Right ventricle myocardium inferior (tissue), 1 donor: ENCODE results near the gene IFRD2. TPM values are rescaled to one million over a fixed set of nuclear protein-coding genes. Genes with fewer than 3 reads are reported as not detected.

Experiments used
- ATAC-seq: fragments of 200-7000 bp; cut with Tn5 transposase; one replicate; pipeline ENCODE4 v1.9.1; 2020; ENCODE audit warnings: mild to moderate bottlenecking, moderate library complexity
- DNase-seq: peaks from one replicate; pipeline ENCODE4 v3.0.0; 2021; ENCODE audit errors: missing footprints
- intact Hi-C: fragments of 100-400 bp; cut with DNase I; formaldehyde crosslinking; loops from one replicate; pipeline ENCODE4 v1.11.0; 2022
- total RNA-seq: library from RNA; stranded (reverse); fragmentation: NEBNext Ultra II Directional; extraction: Animal tissue kit (Norgen Biotek cat#: 25700); gene quantifications from one replicate; pipeline ENCODE4 v1.2.1, GENCODE V29; 2021
- donor health status: DM: no; HTN: yes; CAD: no; lungs with severe emphysema.

The IFRD2 gene
- total RNA-seq, 1 donor from 2014 or later: 69.4 TPM

GRCh38 chr3:50325497-50326181 lies 33.4 kb upstream of the IFRD2 start:
- ATAC-seq (no peak), DNase-seq (no peak)
- intact Hi-C loops: loop anchor here (2.0 kb wide), 1 partner anchor 51 kb away; no protein-coding TSS in a partner anchor

- intact Hi-C loops: loop anchor here (2.0 kb wide), 1 partner anchor 50 kb away; no protein-coding TSS in a partner anchor
- DNase-seq: no peak
- no peak for ATAC-seq
Measured at GRCh38 chr3:50325113-50325480, 32.9 kb upstream of the IFRD2 start.

GRCh38 chr3:50324351-50325112 lies 32.3 kb upstream of the IFRD2 start:
- intact Hi-C loops: loop anchor here (1.0 to 2.0 kb wide), 2 partner anchors 50 to 64 kb away; no protein-coding TSS in a partner anchor
- ATAC-seq (peak; percentile 12), DNase-seq (peak; percentile 91)

- peak; percentile 1 for ATAC-seq
- intact Hi-C loops: loop anchor here (1.0 to 2.0 kb wide), 2 partner anchors 49 to 63 kb away; no protein-coding TSS in a partner anchor
- no peak for DNase-seq
Measured at GRCh38 chr3:50323614-50324199, 31.5 kb upstream of the IFRD2 start.

- DNase-seq (peak; percentile 69), ATAC-seq (no peak)
- intact Hi-C loops: no loop called here
Measured at GRCh38 chr3:50323092-50323600, 30.9 kb upstream of the IFRD2 start.

- intact Hi-C loops: no loop called here
- DNase-seq (peak; percentile 81), ATAC-seq (no peak)
Measured at GRCh38 chr3:50322386-50323091, 30.3 kb upstream of the IFRD2 start, which contains the start of gene HYAL2. HYAL2 (minus strand) TSS chr3:50322745; CDS start chr3:50320489, 2,256 bp downstream.

- ATAC-seq (no peak), DNase-seq (no peak)
- intact Hi-C loops: no loop called here
Measured at GRCh38 chr3:50322115-50322385, 29.8 kb upstream of the IFRD2 start.

- intact Hi-C loops: loop anchor here (1.0 kb wide), 2 partner anchors 18 to 22 kb away; partner anchors contain the start of genes HYAL1, HYAL3 and NAA80
- DNase-seq (peak; percentile 96), ATAC-seq (peak; percentile 84)
Measured at GRCh38 chr3:50321336-50322114, 29.3 kb upstream of the IFRD2 start.

GRCh38 chr3:50320853-50321335 lies 28.7 kb upstream of the IFRD2 start:
- intact Hi-C loops: loop anchor here (1.0 kb wide), 2 partner anchors 18 to 22 kb away; partner anchors contain the start of genes HYAL1, HYAL3 and NAA80
- DNase-seq (peak; percentile 91), ATAC-seq (peak; percentile 73)

GRCh38 chr3:50319894-50320625 lies 27.8 kb upstream of the IFRD2 start:
- ATAC-seq (no peak), DNase-seq (peak; percentile 18)
- intact Hi-C loops: no loop called here

GRCh38 chr3:50319181-50319893 lies 27.1 kb upstream of the IFRD2 start:
- ATAC-seq (no peak), DNase-seq (peak; percentile 64)
- intact Hi-C loops: no loop called here

- intact Hi-C loops: no loop called here
- ATAC-seq: no peak
- DNase-seq: peak; percentile 71
Measured at GRCh38 chr3:50318615-50319014, 26.4 kb upstream of the IFRD2 start.

- no peak for ATAC-seq
- intact Hi-C loops: no loop called here
- peak; percentile 53 for DNase-seq
Measured at GRCh38 chr3:50318163-50318562, 25.9 kb upstream of the IFRD2 start.

GRCh38 chr3:50317300-50317699 lies 25.1 kb upstream of the IFRD2 start:
- intact Hi-C loops: no loop called here
- ATAC-seq (no peak), DNase-seq (peak; percentile 75)

GRCh38 chr3:50316657-50317242 lies 24.5 kb upstream of the IFRD2 start:
- intact Hi-C loops: no loop called here
- ATAC-seq (no peak), DNase-seq (peak; percentile 40)

GRCh38 chr3:50314816-50315215 lies 22.6 kb upstream of the IFRD2 start:
- intact Hi-C loops: no loop called here
- DNase-seq (peak; percentile 30), ATAC-seq (no peak)
